Measurements from ENCODE around the gene RHOC.
A peak's percentile ranks its signal among the peaks of the same experiment; 100 is the strongest.

RHOC gene

GRCh38 chr1:112700290-112701226 lies 6.4 kb downstream of the RHOC start:
- peak; percentile 88 for DNase-seq

GRCh38 chr1:112699425-112700144 lies 7.3 kb downstream of the RHOC start:
- no peak for DNase-seq

GRCh38 chr1:112698366-112699310 lies 8.3 kb downstream of the RHOC start:
- DNase-seq: no peak

- no peak for DNase-seq
Measured at GRCh38 chr1:112697781-112698201, 9.1 kb downstream of the RHOC start.

- no peak for DNase-seq
Measured at GRCh38 chr1:112696578-112697314, 10.2 kb downstream of the RHOC start.

- DNase-seq: no peak
Measured at GRCh38 chr1:112695276-112695675, 11.7 kb downstream of the RHOC start.

GRCh38 chr1:112694363-112694929 lies 12.5 kb downstream of the RHOC start:
- DNase-seq: no peak

- no peak for DNase-seq
Measured at GRCh38 chr1:112693821-112694220, 13.1 kb downstream of the RHOC start.

- no peak for DNase-seq
Measured at GRCh38 chr1:112692681-112693080, 14.2 kb downstream of the RHOC start.

- DNase-seq: no peak
Measured at GRCh38 chr1:112689842-112690237, 17.1 kb downstream of the RHOC start.

- no peak for DNase-seq
Measured at GRCh38 chr1:112689196-112689841, 17.6 kb downstream of the RHOC start.

- no peak for DNase-seq
Measured at GRCh38 chr1:112688781-112689193, 18.1 kb downstream of the RHOC start.

GRCh38 chr1:112687785-112688496 lies 19.0 kb downstream of the RHOC start:
- DNase-seq: no peak

- DNase-seq: no peak
Measured at GRCh38 chr1:112687361-112687760, 19.6 kb downstream of the RHOC start.

GRCh38 chr1:112686835-112687234 lies 20.1 kb downstream of the RHOC start:
- no peak for DNase-seq

GRCh38 chr1:112686417-112686816 lies 20.5 kb downstream of the RHOC start:
- no peak for DNase-seq

- DNase-seq: no peak
Measured at GRCh38 chr1:112685913-112686312, 21.0 kb downstream of the RHOC start.

GRCh38 chr1:112678605-112679004 lies 28.3 kb downstream of the RHOC start:
- DNase-seq: no peak

- DNase-seq: no peak
Measured at GRCh38 chr1:112677501-112677900, 29.4 kb downstream of the RHOC start.

GRCh38 chr1:112676543-112676942 lies 30.4 kb downstream of the RHOC start:
- DNase-seq: no peak

Measured in KG1 (cell line).